Measurements from ENCODE around the gene GPR137B. TPM values are rescaled to one million over a fixed set of nuclear protein-coding genes. Genes with fewer than 3 reads are reported as not detected.

Gene GPR137B
- total and polyA plus RNA-seq, 2 of the 8 experiments (the other 6 are each of a cell fraction or from before 2014, with no cell fraction given): 6.9 to 7.7 TPM

DNA sequence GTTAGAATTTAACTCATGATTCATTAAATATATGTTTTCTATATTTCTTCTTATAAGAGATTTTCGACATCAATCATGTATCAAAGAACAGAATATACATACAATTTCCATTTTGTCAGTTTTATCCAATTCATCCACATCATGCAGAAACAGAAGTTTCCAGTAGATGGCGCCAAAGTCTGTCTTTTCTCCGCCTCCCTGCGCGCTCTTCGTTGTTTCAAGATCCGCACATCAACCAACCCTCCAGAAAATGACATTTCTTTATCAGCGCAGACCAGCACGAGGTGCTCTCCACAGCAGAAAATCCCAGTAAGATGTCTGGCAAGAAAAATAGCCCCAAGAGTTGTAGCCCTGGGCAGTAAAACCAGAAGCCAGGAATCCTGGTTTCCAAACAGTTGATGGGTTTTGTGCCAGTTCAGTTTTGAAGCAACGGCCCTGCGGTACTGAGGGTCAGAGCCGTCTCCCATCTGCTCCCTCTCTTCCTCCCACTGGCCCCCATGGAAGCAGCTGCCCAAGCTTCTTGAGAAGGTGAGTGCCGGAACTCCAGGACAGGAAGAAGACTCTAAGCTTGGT lies 38.6 kb upstream of the GPR137B start:
- peaks cover 9% of the 10 kb centered on the region; the same call in 1 of the 2 replicates for H3K23me2 ChIP-seq (ENCODE audit: low read depth, low read length)
- no peak overlapping the region for H2AK5ac ChIP-seq (ENCODE audit: low read depth, low read length)
- H2BK12ac ChIP-seq (ENCODE audit: low read depth, low read length): no peak overlapping the region
- H4K8ac ChIP-seq (ENCODE audit: extremely low read depth, insufficient read depth, low read length): no peak overlapping the region
- peaks cover 0 to 9% of the 10 kb centered on the region in 2 experiments for H4K20me1 ChIP-seq (replicated peaks in 1 of 2; ENCODE audit: control insufficient read depth in 1 of 2, insufficient read depth in 2 of 2, low read length in 2 of 2)
- DNase-seq (ENCODE audit: low read depth in 1 of 2, low spot score in 2 of 2) (peak in 1 of 2 experiments; percentile 68), FAIRE-seq (no peak)
- peak overlapping the region in 1 of 4 experiments; percentile 41; a peak in 1 of 8 replicates for H3K4me3 ChIP-seq (ENCODE audit: extremely low read depth in 1 of 4, insufficient read depth in 2 of 4, low read depth in 3 of 4, low read length in 4 of 4)
- WGBS, 2 experiments (ENCODE audit: extremely low coverage in 1 of 2, insufficient coverage in 1 of 2, insufficient read length in 1 of 2, insufficient replicate concordance in 2 of 2, low coverage in 1 of 2, low lambda C conversion rate in 2 of 2, missing lambda C conversion rate in 1 of 2): 25% methylated on average over 12 of the region's 13 CpGs; no CpG with 5 or more reads in 1 of the 2 experiments
- no peaks in the 10 kb centered on the region for H3K79me1 ChIP-seq (ENCODE audit: low read depth, low read length)
- no peak overlapping the region for H4K5ac ChIP-seq (ENCODE audit: insufficient read length, low read depth, low read length)
- no peak overlapping the region for H3K23ac ChIP-seq (ENCODE audit: insufficient read length)
- H3K36me3 ChIP-seq (ENCODE audit: control insufficient read depth in 2 of 4, insufficient read depth in 4 of 4, low read length in 3 of 4): no peaks in the 10 kb centered on the region
- no peak overlapping the region for H3K9ac ChIP-seq (replicated peaks in 1 of 4; ENCODE audit: extremely low read depth in 1 of 4, low read depth in 3 of 4, low read length in 3 of 4)
- H3K4ac ChIP-seq (replicated peaks; ENCODE audit: insufficient read length, low read depth, low read length): no peak overlapping the region
- H3K18ac ChIP-seq (ENCODE audit: extremely low read depth, low read length): no peak overlapping the region
- POLR2A ChIA-PET (ENCODE audit: partially characterized antibody): interaction anchor here (1.6 kb wide), 1 partner anchor 436 kb away, joined by 4 read pairs; no protein-coding TSS in a partner anchor
- no peak overlapping the region for H3K14ac ChIP-seq (ENCODE audit: insufficient read length)
- H3K79me2 ChIP-seq (ENCODE audit: control insufficient read depth in 1 of 2, insufficient read depth in 2 of 2, low read length in 2 of 2): no peaks in the 10 kb centered on the region
- no peak overlapping the region for H3K27ac ChIP-seq (ENCODE audit: low read depth, low read length)
- H2AFZ ChIP-seq (ENCODE audit: low read length): peak overlapping the region; percentile 24; the same call in 1 of the 2 replicates
- H4K91ac ChIP-seq (replicated peaks; ENCODE audit: insufficient read length, low read length): no peak overlapping the region
- CTCF ChIA-PET (ENCODE audit: partially characterized antibody): interaction anchor here (0.6 to 3.7 kb wide), 31 partner anchors 9 to 462 kb away, joined by 3 to 21 read pairs (median 4); partner anchors contain the start of gene ERO1B
- H2BK20ac ChIP-seq (ENCODE audit: low read length): no peak overlapping the region
- no peaks in the 10 kb centered on the region for H3K9me3 ChIP-seq (ENCODE audit: insufficient read depth in 2 of 2, low read depth in 1 of 2, low read length in 1 of 2)
- H2BK15ac ChIP-seq (ENCODE audit: low read length): no peak overlapping the region
- no peaks in the 10 kb centered on the region for H3K27me3 ChIP-seq (replicated peaks in 1 of 4; ENCODE audit: control insufficient read depth in 3 of 4, extremely low read depth in 1 of 4, insufficient read depth in 3 of 4, low read length in 3 of 4)
- H2BK120ac ChIP-seq (replicated peaks; ENCODE audit: low read depth, low read length): no peak overlapping the region
- no peak for TF ChIP-seq TBP (IDR thresholded peaks at IDR 0.05; ENCODE audit: low read depth, low read length)
- no peak for TF ChIP-seq CTBP2 (IDR thresholded peaks at IDR 0.05; ENCODE audit: borderline replicate concordance, insufficient read depth, insufficient read length, low read length)
- peak; percentile 94 to 95 for TF ChIP-seq RAD21 (IDR thresholded peaks at IDR 0.05 in 1 of 2, conservative IDR thresholded peaks at IDR 0.05 in 1 of 2; ENCODE audit: low read depth in 2 of 2, low read length in 2 of 2)
- TF ChIP-seq EZH2 (IDR thresholded peaks at IDR 0.05; ENCODE audit: low read depth, low read length, severe bottlenecking): no peak
- no peak for TF ChIP-seq CREB1 (IDR thresholded peaks at IDR 0.05)
- TF ChIP-seq, protein P1, sequence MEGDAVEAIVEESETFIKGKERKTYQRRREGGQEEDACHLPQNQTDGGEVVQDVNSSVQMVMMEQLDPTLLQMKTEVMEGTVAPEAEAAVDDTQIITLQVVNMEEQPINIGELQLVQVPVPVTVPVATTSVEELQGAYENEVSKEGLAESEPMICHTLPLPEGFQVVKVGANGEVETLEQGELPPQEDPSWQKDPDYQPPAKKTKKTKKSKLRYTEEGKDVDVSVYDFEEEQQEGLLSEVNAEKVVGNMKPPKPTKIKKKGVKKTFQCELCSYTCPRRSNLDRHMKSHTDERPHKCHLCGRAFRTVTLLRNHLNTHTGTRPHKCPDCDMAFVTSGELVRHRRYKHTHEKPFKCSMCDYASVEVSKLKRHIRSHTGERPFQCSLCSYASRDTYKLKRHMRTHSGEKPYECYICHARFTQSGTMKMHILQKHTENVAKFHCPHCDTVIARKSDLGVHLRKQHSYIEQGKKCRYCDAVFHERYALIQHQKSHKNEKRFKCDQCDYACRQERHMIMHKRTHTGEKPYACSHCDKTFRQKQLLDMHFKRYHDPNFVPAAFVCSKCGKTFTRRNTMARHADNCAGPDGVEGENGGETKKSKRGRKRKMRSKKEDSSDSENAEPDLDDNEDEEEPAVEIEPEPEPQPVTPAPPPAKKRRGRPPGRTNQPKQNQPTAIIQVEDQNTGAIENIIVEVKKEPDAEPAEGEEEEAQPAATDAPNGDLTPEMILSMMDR (IDR thresholded peaks at IDR 0.05; ENCODE audit: control extremely low read depth in 1 of 3, insufficient read depth in 1 of 3, low read depth in 1 of 3, low read length in 3 of 3): peak; percentile 37 to 76 (median 76)
- TF ChIP-seq BRCA1 (IDR thresholded peaks at IDR 0.05; ENCODE audit: low read depth, low read length): no peak
- peaks cover 2 to 9% (median 3%) of the 10 kb centered on the region in 4 experiments; a peak in 6 of 7 replicates for H3K4me1 ChIP-seq (replicated peaks in 1 of 4; ENCODE audit: control insufficient read depth in 3 of 4, insufficient read depth in 4 of 4, low read length in 3 of 4)
- H2BK5ac ChIP-seq (ENCODE audit: low read depth, low read length): no peak overlapping the region
- H3K56ac ChIP-seq (replicated peaks; ENCODE audit: insufficient read length, low read depth, low read length): no peak overlapping the region
- no peak overlapping the region; a peak in 1 of 4 replicates for H3K4me2 ChIP-seq (ENCODE audit: insufficient read depth in 1 of 2, low read depth in 2 of 2, low read length in 2 of 2)
